GM23248 (cell line): ENCODE data around the gene MYLK. TPM values are rescaled to one million over a fixed set of nuclear protein-coding genes. Genes with fewer than 3 reads are reported as not detected.

Source experiments
- DNase-seq: peaks from one replicate; pipeline ENCODE4 v3.0.0-alpha.2; 2015
- H2AFZ ChIP-seq: fragments of 200-600 bp; sonication (generic); 2 replicates; pipeline ENCODE4 v1.6.1; 2016; ENCODE audit warnings: antibody characterized with exemption
- H3F3A ChIP-seq: fragments of 200-600 bp; sonication (generic); 2 replicates; pipeline ENCODE4 v1.6.1; 2016; ENCODE audit warnings: mild to moderate bottlenecking, antibody characterized with exemption, mixed run types; ENCODE audit not compliant: insufficient read depth
- H3K27ac ChIP-seq: fragments of 200-600 bp; sonication (generic); 2 replicates; pipeline ENCODE4 v1.5.1; 2016; ENCODE audit warnings: mild to moderate bottlenecking
- H3K27me3 ChIP-seq: fragments of 200-600 bp; sonication (generic); replicated peaks from 2 replicates; pipeline ENCODE4 v1.6.1; 2016; ENCODE audit warnings: mild to moderate bottlenecking; ENCODE audit not compliant: insufficient read depth
- H3K36me3 ChIP-seq: fragments of 200-600 bp; sonication (generic); 2 replicates; pipeline ENCODE4 v1.6.1; 2016; ENCODE audit warnings: low read depth, mild to moderate bottlenecking
- H3K4me1 ChIP-seq: fragments of 200-600 bp; sonication (generic); 2 replicates; pipeline ENCODE4 v1.6.1; 2016; ENCODE audit warnings: mild to moderate bottlenecking; ENCODE audit not compliant: insufficient read depth
- H3K4me2 ChIP-seq: fragments of 200-600 bp; sonication (generic); one replicate; pipeline ENCODE4 v1.6.1; 2016; ENCODE audit warnings: mild to moderate bottlenecking; ENCODE audit not compliant: unreplicated experiment
- H3K4me3 ChIP-seq: fragments of 200-600 bp; sonication (generic); 2 replicates; pipeline ENCODE4 v1.5.1; 2016; ENCODE audit warnings: mild to moderate bottlenecking
- H3K79me2 ChIP-seq: fragments of 200-600 bp; sonication (generic); 2 replicates; pipeline ENCODE4 v1.6.1; 2016; ENCODE audit warnings: mild to moderate bottlenecking; ENCODE audit not compliant: insufficient read depth
- H3K9ac ChIP-seq: fragments of 200-600 bp; sonication (generic); 2 replicates; pipeline ENCODE4 v1.6.1; 2016; ENCODE audit warnings: mild to moderate bottlenecking
- H3K9me2 ChIP-seq: fragments of 200-600 bp; sonication (generic); 2 replicates; pipeline ENCODE4 v1.6.1; 2016; ENCODE audit warnings: mixed run types, mild to moderate bottlenecking, moderate library complexity; ENCODE audit not compliant: insufficient read depth
- H3K9me3 ChIP-seq: fragments of 200-600 bp; sonication (generic); one replicate; pipeline ENCODE4 v1.6.1; 2017; ENCODE audit warnings: low read depth
- H4K20me1 ChIP-seq: fragments of 200-600 bp; sonication (generic); 2 replicates; pipeline ENCODE4 v1.6.0; 2016; ENCODE audit not compliant: insufficient read depth
- EZH2 ChIP-seq: fragments of 200-600 bp; sonication (generic); IDR thresholded peaks from 2 replicates; pipeline ENCODE4 v1.6.1; 2018; ENCODE audit warnings: antibody characterized with exemption, mild to moderate bottlenecking; ENCODE audit not compliant: insufficient read depth, poor library complexity, severe bottlenecking
- EZH2phosphoT487 ChIP-seq: fragments of 200-600 bp; sonication (generic); IDR thresholded peaks from 2 replicates; pipeline ENCODE4 v1.6.1; 2018; ENCODE audit warnings: antibody characterized with exemption, moderate library complexity, mild to moderate bottlenecking, low read depth; ENCODE audit not compliant: insufficient read depth
- WGBS, 2 experiments: methylation state at CpG; one replicate each; pipeline ENCODE4 v1.1.6; 2015 to 2017; ENCODE audit warnings: low lambda C conversion rate in 2 of 2, low coverage in 1 of 2; ENCODE audit errors: missing lambda C conversion rate in 2 of 2; 5-methylcytosine and 5-hydroxymethylcytosine counted together
- in situ Hi-C: fragments of 300-500 bp; cut with MboI; formaldehyde crosslinking; loops from 2 replicates; pipeline ENCODE4 v1.15.0; 2020
- polyA plus RNA-seq: library from polyadenylated mRNA; unstranded; fragments of >200 nt; fragmentation: Nextera tagmentation; extraction: Ambion mirVana; gene quantifications from 2 replicates; pipeline ENCODE4 v1.2.1, GENCODE V29; 2016
- total RNA-seq: library from RNA; depleted of rRNA; stranded (reverse); fragments of >200 nt; shearing (Covaris generic); gene quantifications from 2 replicates; pipeline ENCODE4 v1.2.3, GENCODE V29; 2014

Gene MYLK
- total and polyA plus RNA-seq, 2 experiments from 2014 or later = 110 to 174 TPM

DNA sequence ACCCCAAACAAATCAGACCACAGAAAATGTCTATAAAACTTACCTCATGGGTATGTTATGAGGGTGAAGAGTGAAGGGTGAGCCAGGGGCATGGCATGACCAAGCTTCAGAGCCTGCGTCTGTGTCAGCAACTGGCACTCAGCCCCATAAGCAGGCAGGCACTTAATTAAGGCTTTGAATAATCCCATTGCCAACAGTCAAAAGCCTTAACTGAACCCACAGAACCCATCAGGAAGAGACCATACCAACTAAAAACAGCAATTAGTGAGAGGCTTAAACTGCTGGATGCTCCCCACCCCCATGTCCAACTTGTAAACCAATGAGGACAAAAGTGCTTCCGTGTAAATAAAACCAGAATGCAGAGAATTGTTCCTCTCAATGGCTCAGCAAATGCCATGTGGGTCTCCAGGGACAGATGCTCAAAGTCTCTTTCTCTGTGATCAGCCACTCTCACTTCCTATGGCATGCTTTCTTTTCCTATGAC, 126.0 kb downstream of the MYLK start:
- Histone ChIP-seq H3K79me2 (peaks cover 27% of the 10 kb centered on the region), H3K9ac (peak overlapping the region; percentile 33), H3K9me3 (no peaks in the 10 kb centered on the region), H3K4me2 (peak overlapping the region; percentile 0), H3K27ac (peak overlapping the region; percentile 67), H3F3A (peaks cover 53% of the 10 kb centered on the region), H3K4me3 (no peak overlapping the region), H3K4me1 (peaks cover 59% of the 10 kb centered on the region), H2AFZ (no peak overlapping the region), H3K36me3 (no peaks in the 10 kb centered on the region), H3K9me2 (no peaks in the 10 kb centered on the region), H3K27me3 (no peaks in the 10 kb centered on the region), H4K20me1 (no peaks in the 10 kb centered on the region)
- peak; percentile 88 for DNase-seq
- TF ChIP-seq EZH2 (no peak), EZH2phosphoT487 (no peak)
- 0 to 17% methylated on average over 2 of the region's 2 CpGs for WGBS, 2 experiments
- in situ Hi-C loops = no loop called here

- peak overlapping the region; percentile 67 for H3K27ac ChIP-seq
- H4K20me1 ChIP-seq = no peaks in the 10 kb centered on the region
- 65 to 66% methylated on average over 5 of the region's 5 CpGs for WGBS, 2 experiments
- peak overlapping the region; percentile 33; the same call in 1 of the 2 replicates for H3K9ac ChIP-seq
- no peaks in the 10 kb centered on the region for H3K36me3 ChIP-seq
- H3K79me2 ChIP-seq = peaks cover 25% of the 10 kb centered on the region
- TF ChIP-seq EZH2 (no peak), EZH2phosphoT487 (no peak)
- no peaks in the 10 kb centered on the region for H3K27me3 ChIP-seq
- in situ Hi-C loops = no loop called here
- peaks cover 66% of the 10 kb centered on the region for H3K4me1 ChIP-seq
- H3K4me2 ChIP-seq = peak overlapping the region; percentile 42
- H3K9me3 ChIP-seq = no peaks in the 10 kb centered on the region
- H3K9me2 ChIP-seq = no peaks in the 10 kb centered on the region
- H2AFZ ChIP-seq = no peak overlapping the region
- peak; percentile 36 for DNase-seq
- H3K4me3 ChIP-seq = no peak overlapping the region
- peaks cover 53% of the 10 kb centered on the region for H3F3A ChIP-seq
Measured at GRCh38 chr3:123757281-123757940, 126.7 kb downstream of the MYLK start.

DNA sequence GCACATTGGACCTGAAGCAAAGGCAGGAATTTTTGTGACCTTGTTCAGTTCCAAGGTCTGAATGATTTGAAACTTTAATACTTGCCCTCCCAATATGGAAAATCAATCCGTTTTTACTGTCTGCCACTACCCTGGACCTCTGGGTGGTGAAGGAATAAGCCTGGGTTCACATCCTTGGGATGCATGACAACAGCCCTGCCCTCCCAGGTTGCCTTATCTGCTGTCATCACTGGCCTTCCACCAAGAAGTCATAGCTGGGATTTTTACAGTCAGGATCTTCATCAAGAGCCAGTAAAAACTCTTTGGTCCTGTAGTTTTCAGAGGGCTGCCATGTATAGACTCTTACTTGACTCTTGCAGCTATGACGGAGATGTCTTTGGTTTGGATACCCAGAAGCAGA, 128.6 kb downstream of the MYLK start:
- Histone ChIP-seq H3K4me1 (peaks cover 79% of the 10 kb centered on the region), H4K20me1 (no peaks in the 10 kb centered on the region), H3K9me2 (no peaks in the 10 kb centered on the region), H3K4me2 (no peak overlapping the region), H3K9me3 (no peaks in the 10 kb centered on the region), H3K9ac (no peak overlapping the region), H3K27me3 (no peaks in the 10 kb centered on the region), H3K79me2 (peaks cover 21% of the 10 kb centered on the region), H3K27ac (no peak overlapping the region), H2AFZ (no peak overlapping the region), H3F3A (peaks cover 59% of the 10 kb centered on the region), H3K36me3 (no peaks in the 10 kb centered on the region), H3K4me3 (no peak overlapping the region)
- in situ Hi-C loops = no loop called here
- TF ChIP-seq EZH2 = no peak
- TF ChIP-seq EZH2phosphoT487 = no peak
- 80 to 88% methylated on average over 2 of the region's 2 CpGs for WGBS, 2 experiments
- DNase-seq = peak; percentile 43

DNA sequence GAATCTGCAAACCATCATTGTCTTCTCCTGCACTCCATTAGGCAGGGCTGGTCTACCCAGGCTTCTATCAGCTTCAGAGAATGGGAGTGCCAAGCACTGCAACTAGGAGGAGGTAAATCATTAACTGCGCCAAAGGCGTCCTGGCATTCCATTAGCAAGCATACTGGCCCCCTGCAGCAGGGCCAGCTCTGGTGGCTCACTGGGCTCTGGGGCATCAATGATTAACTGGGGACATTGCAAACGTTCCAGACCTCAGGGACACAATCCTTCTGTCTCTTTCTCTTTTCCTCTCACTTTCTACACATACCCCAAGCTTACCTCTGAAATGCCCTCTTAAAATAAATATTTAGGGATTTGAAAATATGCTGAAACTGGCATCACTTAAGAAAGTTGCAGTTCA, 129.0 kb downstream of the MYLK start:
- H3K4me1 ChIP-seq = peaks cover 83% of the 10 kb centered on the region
- 89 to 90% methylated on average over 3 of the region's 3 CpGs for WGBS, 2 experiments
- no peaks in the 10 kb centered on the region for H4K20me1 ChIP-seq
- no peak overlapping the region for H2AFZ ChIP-seq
- TF ChIP-seq EZH2 (no peak), EZH2phosphoT487 (no peak)
- in situ Hi-C loops = no loop called here
- no peak overlapping the region for H3K4me2 ChIP-seq
- H3K36me3 ChIP-seq = no peaks in the 10 kb centered on the region
- no peak overlapping the region for H3K27ac ChIP-seq
- no peak for DNase-seq
- peaks cover 59% of the 10 kb centered on the region for H3F3A ChIP-seq
- peaks cover 21% of the 10 kb centered on the region for H3K79me2 ChIP-seq
- H3K27me3 ChIP-seq = no peaks in the 10 kb centered on the region
- no peak overlapping the region for H3K9ac ChIP-seq
- H3K9me2 ChIP-seq = no peaks in the 10 kb centered on the region
- H3K9me3 ChIP-seq = no peaks in the 10 kb centered on the region
- no peak overlapping the region for H3K4me3 ChIP-seq
